HEK293 (cell line): Measurements from ENCODE around the gene P2RX6.
A peak's percentile ranks its signal among the peaks of the same experiment; 100 is the strongest.

ENCODE experiments used
- GLI4 ChIP-seq: fragments of 450-650 bp; formaldehyde crosslinking; IDR thresholded peaks from 2 replicates; pipeline ENCODE4 v1.5.1; 2016; ENCODE audit warnings: missing biosample characterization, missing genetic modification characterization
- INSM2 ChIP-seq: fragments of 450-650 bp; formaldehyde crosslinking; IDR thresholded peaks from 2 replicates; pipeline ENCODE4 v1.5.1; 2016; ENCODE audit warnings: missing biosample characterization, missing genetic modification characterization
- KLF9 ChIP-seq: fragments of 450-650 bp; formaldehyde crosslinking; IDR thresholded peaks from 2 replicates; pipeline ENCODE4 v1.5.1; 2016; ENCODE audit warnings: missing biosample characterization, missing genetic modification characterization, low read depth
- PBX3 ChIP-seq: sonication (generic); formaldehyde crosslinking; IDR thresholded peaks from 2 replicates; pipeline ENCODE4 v1.8.1; 2022; ENCODE audit warnings: mild to moderate bottlenecking, moderate library complexity, missing genetic modification reagents
- PRDM1 ChIP-seq: fragments of 450-650 bp; formaldehyde crosslinking; IDR thresholded peaks from 2 replicates; pipeline ENCODE4; 2016; ENCODE audit warnings: missing biosample characterization, missing genetic modification characterization
- SCRT2 ChIP-seq: fragments of 450-650 bp; formaldehyde crosslinking; IDR thresholded peaks from 2 replicates; pipeline ENCODE4 v1.5.1; 2016; ENCODE audit warnings: missing biosample characterization, missing genetic modification characterization
- SP2 ChIP-seq: fragments of 450-650 bp; formaldehyde crosslinking; IDR thresholded peaks from 2 replicates; pipeline ENCODE4 v1.5.1; 2016; ENCODE audit warnings: missing biosample characterization, missing genetic modification characterization
- ZBTB20 ChIP-seq: fragments of 450-650 bp; formaldehyde crosslinking; IDR thresholded peaks from 2 replicates; pipeline ENCODE4 v1.5.1; 2016; ENCODE audit warnings: missing biosample characterization, missing genetic modification characterization
- ZIC2 ChIP-seq: fragments of 450-650 bp; formaldehyde crosslinking; IDR thresholded peaks from 2 replicates; pipeline ENCODE4 v1.5.1; 2016; ENCODE audit warnings: missing biosample characterization, missing genetic modification characterization
- ZNF10 ChIP-seq: fragments of 450-650 bp; formaldehyde crosslinking; IDR thresholded peaks from 2 replicates; pipeline ENCODE4 v1.5.1; 2017; ENCODE audit warnings: missing biosample characterization, missing genetic modification characterization
- ZNF292 ChIP-seq: fragments of 450-650 bp; formaldehyde crosslinking; IDR thresholded peaks from 2 replicates; pipeline ENCODE4 v1.5.1; 2016; ENCODE audit warnings: low read depth, missing biosample characterization, missing genetic modification characterization, borderline replicate concordance
- ZNF335 ChIP-seq: fragments of 450-650 bp; formaldehyde crosslinking; conservative IDR thresholded peaks from 2 replicates; pipeline ENCODE4 v1.5.1; 2016; ENCODE audit warnings: missing biosample characterization, missing genetic modification characterization
- ZNF571 ChIP-seq: fragments of 450-650 bp; formaldehyde crosslinking; IDR thresholded peaks from 2 replicates; pipeline ENCODE4 v1.5.0; 2017; ENCODE audit warnings: missing biosample characterization, missing genetic modification characterization
- ZNF701 ChIP-seq: fragments of 450-650 bp; formaldehyde crosslinking; IDR thresholded peaks from 2 replicates; pipeline ENCODE4 v1.5.1; 2016; ENCODE audit warnings: missing biosample characterization, missing genetic modification characterization
- ZNF76 ChIP-seq: fragments of 450-650 bp; formaldehyde crosslinking; IDR thresholded peaks from 2 replicates; pipeline ENCODE4; 2016; ENCODE audit warnings: low read depth, missing biosample characterization, missing genetic modification characterization, borderline replicate concordance
- ZNF837 ChIP-seq: fragments of 450-650 bp; formaldehyde crosslinking; IDR thresholded peaks from 2 replicates; pipeline ENCODE4 v1.5.1; 2016; ENCODE audit warnings: missing biosample characterization, missing genetic modification characterization
- TF ChIP-seq, protein P1 (sequence below): fragments of 450-650 bp; formaldehyde crosslinking; IDR thresholded peaks from 2 replicates; pipeline ENCODE4; 2016; ENCODE audit warnings: missing biosample characterization, missing genetic modification characterization
- TF ChIP-seq, protein P2 (sequence below): fragments of 450-650 bp; formaldehyde crosslinking; IDR thresholded peaks from 2 replicates; pipeline ENCODE4 v1.5.1; 2017; ENCODE audit warnings: missing biosample characterization, missing genetic modification characterization
- TF ChIP-seq, protein P3 (sequence below): fragments of 450-650 bp; formaldehyde crosslinking; IDR thresholded peaks from 2 replicates; pipeline ENCODE4 v1.5.1; 2016; ENCODE audit warnings: missing biosample characterization, missing genetic modification characterization

P2RX6 gene

GRCh38 chr22:21000987-21001600 lies 13.9 kb upstream of the P2RX6 start (continued):
- TF ChIP-seq, protein P1, sequence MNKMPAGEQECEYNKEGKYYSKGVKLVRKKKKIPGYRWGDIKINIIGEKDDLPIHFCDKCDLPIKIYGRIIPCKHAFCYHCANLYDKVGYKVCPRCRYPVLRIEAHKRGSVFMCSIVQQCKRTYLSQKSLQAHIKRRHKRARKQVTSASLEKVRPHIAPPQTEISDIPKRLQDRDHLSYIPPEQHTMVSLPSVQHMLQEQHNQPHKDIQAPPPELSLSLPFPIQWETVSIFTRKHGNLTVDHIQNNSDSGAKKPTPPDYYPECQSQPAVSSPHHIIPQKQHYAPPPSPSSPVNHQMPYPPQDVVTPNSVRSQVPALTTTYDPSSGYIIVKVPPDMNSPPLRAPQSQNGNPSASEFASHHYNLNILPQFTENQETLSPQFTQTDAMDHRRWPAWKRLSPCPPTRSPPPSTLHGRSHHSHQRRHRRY (tag by site-specific recombination) = no peak
- TF ChIP-seq SCRT2 (no peak), KLF9 (0 out of 2 replicates have a peak, but pooled peaks have one; percentile 11), SP2 (tag by site-specific recombination) (no peak), ZNF292 (tag by site-specific recombination) (no peak), ZNF837 (tag by site-specific recombination) (no peak), INSM2 (no peak), PRDM1 (tag by site-specific recombination) (no peak), PBX3 (CRISPR knock-in tag) (no peak), ZNF701 (tag by site-specific recombination) (0 out of 2 replicates have a peak, but pooled peaks have one; percentile 24), ZNF76 (tag by site-specific recombination) (no peak), ZNF571 (no peak), ZIC2 (0 out of 2 replicates have a peak, but pooled peaks have one; percentile 8), ZNF335 (tag by site-specific recombination) (peak; percentile 67), ZNF10 (tag by site-specific recombination) (no peak), GLI4 (tag by site-specific recombination) (0 out of 2 replicates have a peak, but pooled peaks have one; percentile 53), ZBTB20 (peak; percentile 58; the same call in 1 of the 2 replicates)
- TF ChIP-seq, protein P2, sequence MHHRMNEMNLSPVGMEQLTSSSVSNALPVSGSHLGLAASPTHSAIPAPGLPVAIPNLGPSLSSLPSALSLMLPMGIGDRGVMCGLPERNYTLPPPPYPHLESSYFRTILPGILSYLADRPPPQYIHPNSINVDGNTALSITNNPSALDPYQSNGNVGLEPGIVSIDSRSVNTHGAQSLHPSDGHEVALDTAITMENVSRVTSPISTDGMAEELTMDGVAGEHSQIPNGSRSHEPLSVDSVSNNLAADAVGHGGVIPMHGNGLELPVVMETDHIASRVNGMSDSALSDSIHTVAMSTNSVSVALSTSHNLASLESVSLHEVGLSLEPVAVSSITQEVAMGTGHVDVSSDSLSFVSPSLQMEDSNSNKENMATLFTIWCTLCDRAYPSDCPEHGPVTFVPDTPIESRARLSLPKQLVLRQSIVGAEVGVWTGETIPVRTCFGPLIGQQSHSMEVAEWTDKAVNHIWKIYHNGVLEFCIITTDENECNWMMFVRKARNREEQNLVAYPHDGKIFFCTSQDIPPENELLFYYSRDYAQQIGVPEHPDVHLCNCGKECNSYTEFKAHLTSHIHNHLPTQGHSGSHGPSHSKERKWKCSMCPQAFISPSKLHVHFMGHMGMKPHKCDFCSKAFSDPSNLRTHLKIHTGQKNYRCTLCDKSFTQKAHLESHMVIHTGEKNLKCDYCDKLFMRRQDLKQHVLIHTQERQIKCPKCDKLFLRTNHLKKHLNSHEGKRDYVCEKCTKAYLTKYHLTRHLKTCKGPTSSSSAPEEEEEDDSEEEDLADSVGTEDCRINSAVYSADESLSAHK (tag by site-specific recombination) = no peak; the same call in 1 of the 2 replicates
- TF ChIP-seq, protein P3, sequence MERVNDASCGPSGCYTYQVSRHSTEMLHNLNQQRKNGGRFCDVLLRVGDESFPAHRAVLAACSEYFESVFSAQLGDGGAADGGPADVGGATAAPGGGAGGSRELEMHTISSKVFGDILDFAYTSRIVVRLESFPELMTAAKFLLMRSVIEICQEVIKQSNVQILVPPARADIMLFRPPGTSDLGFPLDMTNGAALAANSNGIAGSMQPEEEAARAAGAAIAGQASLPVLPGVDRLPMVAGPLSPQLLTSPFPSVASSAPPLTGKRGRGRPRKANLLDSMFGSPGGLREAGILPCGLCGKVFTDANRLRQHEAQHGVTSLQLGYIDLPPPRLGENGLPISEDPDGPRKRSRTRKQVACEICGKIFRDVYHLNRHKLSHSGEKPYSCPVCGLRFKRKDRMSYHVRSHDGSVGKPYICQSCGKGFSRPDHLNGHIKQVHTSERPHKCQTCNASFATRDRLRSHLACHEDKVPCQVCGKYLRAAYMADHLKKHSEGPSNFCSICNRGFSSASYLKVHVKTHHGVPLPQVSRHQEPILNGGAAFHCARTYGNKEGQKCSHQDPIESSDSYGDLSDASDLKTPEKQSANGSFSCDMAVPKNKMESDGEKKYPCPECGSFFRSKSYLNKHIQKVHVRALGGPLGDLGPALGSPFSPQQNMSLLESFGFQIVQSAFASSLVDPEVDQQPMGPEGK (tag by site-specific recombination) = no peak
